ENCODE measurements around the gene USP37.

DNA sequence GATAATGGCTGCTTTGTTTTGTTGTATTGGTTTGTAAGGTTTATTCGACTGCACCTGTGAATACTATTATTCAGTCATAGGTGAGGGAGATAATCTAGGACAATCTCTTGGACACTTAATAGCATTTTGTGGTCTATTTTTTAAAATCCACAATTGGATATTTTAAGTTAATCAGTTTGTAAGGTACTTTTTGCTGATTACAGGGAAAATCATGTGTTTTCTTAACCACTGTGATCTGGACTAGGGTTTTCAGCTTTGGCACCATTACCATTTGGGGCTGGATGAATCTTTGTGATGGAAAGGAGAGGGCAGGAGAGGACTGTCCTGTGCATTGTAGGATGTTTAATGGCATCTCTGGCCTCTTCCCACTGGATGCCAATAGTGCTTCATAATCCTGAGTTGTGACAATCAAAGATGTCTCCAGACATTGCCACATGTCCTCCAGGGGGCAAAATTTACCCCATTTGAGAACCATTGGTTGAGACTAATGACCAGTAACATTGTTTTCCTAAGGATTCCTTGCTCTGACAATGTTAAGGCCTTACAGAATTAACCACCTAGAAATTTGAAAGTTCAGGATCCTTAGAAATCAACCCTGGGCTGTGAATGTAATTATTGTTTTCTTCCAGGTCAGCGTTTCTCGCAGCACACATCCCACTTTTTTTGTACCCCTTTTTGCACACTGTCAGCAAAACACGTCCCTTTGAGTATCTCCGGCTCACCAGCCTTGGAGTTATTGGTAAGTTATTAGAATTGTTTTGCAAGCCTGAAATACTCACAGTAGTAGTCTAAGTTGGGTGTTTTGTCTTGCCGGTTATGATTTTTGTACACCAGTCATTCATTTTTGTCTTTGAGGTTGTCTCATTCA is 16.1 kb upstream of the USP37 start:
- TF ChIP-seq, protein P1, sequence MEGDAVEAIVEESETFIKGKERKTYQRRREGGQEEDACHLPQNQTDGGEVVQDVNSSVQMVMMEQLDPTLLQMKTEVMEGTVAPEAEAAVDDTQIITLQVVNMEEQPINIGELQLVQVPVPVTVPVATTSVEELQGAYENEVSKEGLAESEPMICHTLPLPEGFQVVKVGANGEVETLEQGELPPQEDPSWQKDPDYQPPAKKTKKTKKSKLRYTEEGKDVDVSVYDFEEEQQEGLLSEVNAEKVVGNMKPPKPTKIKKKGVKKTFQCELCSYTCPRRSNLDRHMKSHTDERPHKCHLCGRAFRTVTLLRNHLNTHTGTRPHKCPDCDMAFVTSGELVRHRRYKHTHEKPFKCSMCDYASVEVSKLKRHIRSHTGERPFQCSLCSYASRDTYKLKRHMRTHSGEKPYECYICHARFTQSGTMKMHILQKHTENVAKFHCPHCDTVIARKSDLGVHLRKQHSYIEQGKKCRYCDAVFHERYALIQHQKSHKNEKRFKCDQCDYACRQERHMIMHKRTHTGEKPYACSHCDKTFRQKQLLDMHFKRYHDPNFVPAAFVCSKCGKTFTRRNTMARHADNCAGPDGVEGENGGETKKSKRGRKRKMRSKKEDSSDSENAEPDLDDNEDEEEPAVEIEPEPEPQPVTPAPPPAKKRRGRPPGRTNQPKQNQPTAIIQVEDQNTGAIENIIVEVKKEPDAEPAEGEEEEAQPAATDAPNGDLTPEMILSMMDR (IDR thresholded peaks at IDR 0.05): peak in 2 of 12 donors; percentile 6 to 8
- TF ChIP-seq POLR2A (IDR thresholded peaks at IDR 0.05): no peak

Data from heart left ventricle (tissue), 13 donors.